ENCODE measurements around the gene CARD16.
"Not testable (repeated sequence)": the region's sequence is repeated elsewhere in the genome, so short reads cannot be mapped to it uniquely, and the experiment has no call there.

The CARD16 gene

GRCh38 chr11:105044557-105045524 is at the start of gene CARD16:
Gene CARD16, minus strand, starts transcription at chr11:105045335. Its CDS starts 38 bp downstream, at chr11:105045297.
- DNase-seq (ENCODE audit: low spot score) = peak; percentile 4

GRCh38 chr11:105092256-105093239 is 47.4 kb upstream of the CARD16 start:
- no peak for DNase-seq (ENCODE audit: low spot score)

GRCh38 chr11:105081412-105082150 is 36.4 kb upstream of the CARD16 start:
- no peak for DNase-seq (ENCODE audit: low spot score)

GRCh38 chr11:105080171-105080906 is 35.2 kb upstream of the CARD16 start:
- DNase-seq (ENCODE audit: low spot score) = not testable (repeated sequence)

GRCh38 chr11:105078283-105078682 is 33.1 kb upstream of the CARD16 start:
- DNase-seq (ENCODE audit: low spot score) = no peak

GRCh38 chr11:105077141-105077790 is 32.1 kb upstream of the CARD16 start:
- not testable (repeated sequence) for DNase-seq (ENCODE audit: low spot score)

- no peak for DNase-seq (ENCODE audit: low spot score)
Measured at GRCh38 chr11:105074166-105074530, 29.0 kb upstream of the CARD16 start.

- DNase-seq (ENCODE audit: low spot score) = no peak
Measured at GRCh38 chr11:105073456-105074165, 28.5 kb upstream of the CARD16 start.

GRCh38 chr11:105072080-105072479 is 26.9 kb upstream of the CARD16 start:
- DNase-seq (ENCODE audit: low spot score) = not testable (repeated sequence)

GRCh38 chr11:105071089-105071732 is 26.1 kb upstream of the CARD16 start:
- DNase-seq (ENCODE audit: low spot score) = no peak

- DNase-seq (ENCODE audit: low spot score) = no peak
Measured at GRCh38 chr11:105070306-105070705, 25.2 kb upstream of the CARD16 start.

GRCh38 chr11:105069749-105070148 is 24.6 kb upstream of the CARD16 start:
- DNase-seq (ENCODE audit: low spot score) = not testable (repeated sequence)

GRCh38 chr11:105063245-105063941 is 18.3 kb upstream of the CARD16 start:
- not testable (repeated sequence) for DNase-seq (ENCODE audit: low spot score)

- no peak for DNase-seq (ENCODE audit: low spot score)
Measured at GRCh38 chr11:105057432-105057831, 12.3 kb upstream of the CARD16 start.

GRCh38 chr11:105056446-105056845 is 11.3 kb upstream of the CARD16 start:
- no peak for DNase-seq (ENCODE audit: low spot score)

- no peak for DNase-seq (ENCODE audit: low spot score)
Measured at GRCh38 chr11:105054723-105055493, 9.8 kb upstream of the CARD16 start.

GRCh38 chr11:105052487-105052886 is 7.4 kb upstream of the CARD16 start:
- DNase-seq (ENCODE audit: low spot score) = no peak

- no peak for DNase-seq (ENCODE audit: low spot score)
Measured at GRCh38 chr11:105051559-105051958, 6.4 kb upstream of the CARD16 start.

All from hematopoietic multipotent progenitor cell treated with erythropoietin and hydrocortisone succinate and interleukin-3 and kit ligand, for 17 days (in vitro differentiated cells).